HG03432 (cell line): Measurements from ENCODE around the gene NRXN2.
"Not testable (repeated sequence)": the region's sequence is repeated elsewhere in the genome, so short reads cannot be mapped to it uniquely, and the experiment has no call there.

Experiments
- ATAC-seq: cut with Tn5 transposase; IDR thresholded peaks from one replicate; pipeline ENCODE4 v1.9.1; 2021; ENCODE audit warnings: mild to moderate bottlenecking, moderate library complexity; ENCODE audit not compliant: unreplicated experiment

The NRXN2 gene

GRCh38 chr11:64569300-64569970, 153.6 kb downstream of the NRXN2 start:
- no peak for ATAC-seq

- ATAC-seq: no peak
These were observed 154.3 kb downstream of the NRXN2 start for GRCh38 chr11:64568584-64569140.

- no peak for ATAC-seq
These were observed 154.9 kb downstream of the NRXN2 start for GRCh38 chr11:64568041-64568571.

- no peak for ATAC-seq
These were observed 155.8 kb downstream of the NRXN2 start for GRCh38 chr11:64566915-64567891.

- no peak for ATAC-seq
These were observed 156.7 kb downstream of the NRXN2 start for GRCh38 chr11:64566042-64566914.

GRCh38 chr11:64564947-64565889, 157.8 kb downstream of the NRXN2 start:
- no peak for ATAC-seq

GRCh38 chr11:64564419-64564818, 158.6 kb downstream of the NRXN2 start:
- no peak for ATAC-seq

GRCh38 chr11:64563966-64564365, 159.0 kb downstream of the NRXN2 start:
- ATAC-seq: no peak

GRCh38 chr11:64562723-64563351, 160.2 kb downstream of the NRXN2 start:
- ATAC-seq: no peak

- ATAC-seq: no peak
These were observed 160.8 kb downstream of the NRXN2 start for GRCh38 chr11:64561984-64562722.

- ATAC-seq: not testable (repeated sequence)
These were observed 161.6 kb downstream of the NRXN2 start for GRCh38 chr11:64561429-64561828.

GRCh38 chr11:64560941-64561340, 162.1 kb downstream of the NRXN2 start:
- no peak for ATAC-seq

GRCh38 chr11:64560139-64560771, 162.7 kb downstream of the NRXN2 start:
- ATAC-seq: no peak

GRCh38 chr11:64559351-64560138, 163.5 kb downstream of the NRXN2 start:
- ATAC-seq: no peak

GRCh38 chr11:64558869-64559268, 164.1 kb downstream of the NRXN2 start:
- no peak for ATAC-seq

GRCh38 chr11:64558065-64558745, 164.8 kb downstream of the NRXN2 start:
- ATAC-seq: no peak
